Measurements from ENCODE around the gene PPP1R3G.

DNA sequence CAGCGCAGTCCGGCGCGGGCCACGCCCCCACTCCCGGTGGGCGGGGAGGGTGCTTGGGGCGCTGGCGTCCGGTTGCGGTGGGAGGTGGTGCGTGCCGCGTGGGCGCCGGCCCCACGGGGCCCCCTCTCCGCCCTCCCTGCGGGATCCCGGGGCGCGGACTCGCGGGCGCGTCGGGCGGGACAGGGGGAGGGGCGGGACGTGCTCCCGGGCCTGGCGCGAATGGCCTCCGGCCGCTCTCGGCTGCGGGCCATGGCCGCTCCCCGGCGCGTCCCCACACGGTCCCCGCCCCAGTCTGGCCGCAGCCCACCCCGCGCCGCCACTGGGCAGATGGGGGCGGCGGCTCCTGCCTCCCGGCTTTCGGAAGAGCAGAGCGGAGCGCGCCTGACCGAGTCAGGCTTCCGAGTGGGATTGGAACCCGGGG, 771 bp upstream of the PPP1R3G start:
- TF ChIP-seq POLR2A (IDR thresholded peaks at IDR 0.05), result peak in 1 of 2 donors; percentile 37
- TF ChIP-seq, protein P1, sequence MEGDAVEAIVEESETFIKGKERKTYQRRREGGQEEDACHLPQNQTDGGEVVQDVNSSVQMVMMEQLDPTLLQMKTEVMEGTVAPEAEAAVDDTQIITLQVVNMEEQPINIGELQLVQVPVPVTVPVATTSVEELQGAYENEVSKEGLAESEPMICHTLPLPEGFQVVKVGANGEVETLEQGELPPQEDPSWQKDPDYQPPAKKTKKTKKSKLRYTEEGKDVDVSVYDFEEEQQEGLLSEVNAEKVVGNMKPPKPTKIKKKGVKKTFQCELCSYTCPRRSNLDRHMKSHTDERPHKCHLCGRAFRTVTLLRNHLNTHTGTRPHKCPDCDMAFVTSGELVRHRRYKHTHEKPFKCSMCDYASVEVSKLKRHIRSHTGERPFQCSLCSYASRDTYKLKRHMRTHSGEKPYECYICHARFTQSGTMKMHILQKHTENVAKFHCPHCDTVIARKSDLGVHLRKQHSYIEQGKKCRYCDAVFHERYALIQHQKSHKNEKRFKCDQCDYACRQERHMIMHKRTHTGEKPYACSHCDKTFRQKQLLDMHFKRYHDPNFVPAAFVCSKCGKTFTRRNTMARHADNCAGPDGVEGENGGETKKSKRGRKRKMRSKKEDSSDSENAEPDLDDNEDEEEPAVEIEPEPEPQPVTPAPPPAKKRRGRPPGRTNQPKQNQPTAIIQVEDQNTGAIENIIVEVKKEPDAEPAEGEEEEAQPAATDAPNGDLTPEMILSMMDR (IDR thresholded peaks at IDR 0.05 in 4 of 5, conservative IDR thresholded peaks at IDR 0.05 in 1 of 5), result no peak
